Suppressor macrophage (primary cell): ENCODE results near the gene RHEX.

Source experiments
- DNase-seq, 4 experiments: peaks; one replicate each; pipeline ENCODE4 v3.0.0-alpha.2; 2020 to 2022

Gene RHEX

DNA sequence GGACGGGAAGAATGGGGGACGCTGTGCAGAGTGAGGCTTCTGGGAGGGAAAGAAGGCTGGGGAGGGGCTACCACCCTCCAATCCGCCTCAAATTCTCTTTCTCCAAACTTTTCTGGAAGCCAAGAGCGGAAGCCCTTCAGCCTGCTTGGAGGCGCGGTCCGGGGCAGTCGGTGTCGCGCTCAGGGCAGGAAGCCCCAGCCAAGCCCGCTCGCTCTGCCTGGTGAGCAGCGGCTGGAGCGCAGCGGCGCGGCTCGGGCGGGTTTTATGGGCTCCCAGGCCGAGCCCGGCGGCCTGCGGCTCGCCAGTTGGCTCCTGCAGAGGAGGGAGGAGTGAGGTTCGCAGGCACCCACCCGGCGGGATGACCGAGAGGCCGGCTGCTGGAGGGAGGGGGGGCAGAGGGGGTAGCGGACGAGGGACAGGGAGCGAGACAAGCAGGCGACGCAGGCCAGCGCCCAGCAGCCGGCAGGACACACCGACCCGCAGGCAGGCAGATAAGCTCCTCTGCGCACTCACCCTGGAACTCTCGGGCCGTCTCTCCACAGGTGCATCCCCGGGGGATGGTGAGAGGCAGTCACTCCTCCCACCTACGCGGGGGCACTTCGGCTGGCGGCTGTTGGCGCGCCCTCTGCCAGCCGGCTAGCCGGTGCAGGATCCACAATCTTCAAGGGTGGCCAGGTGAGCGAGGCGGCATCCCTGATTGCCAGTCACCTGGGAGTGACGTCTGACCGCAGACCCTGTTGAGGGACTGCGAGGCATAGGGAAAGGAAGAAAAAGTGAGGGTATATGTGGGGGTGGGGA is 64.4 kb downstream of the RHEX start, which contains the start of gene AVPR1B:
AVPR1B (minus strand) TSS at position 238 of the 798 bp plus-strand sequence. CDS start 498 bp downstream, outside the sequence.
- peak; percentile 33 to 68 (median 48) for DNase-seq

DNA sequence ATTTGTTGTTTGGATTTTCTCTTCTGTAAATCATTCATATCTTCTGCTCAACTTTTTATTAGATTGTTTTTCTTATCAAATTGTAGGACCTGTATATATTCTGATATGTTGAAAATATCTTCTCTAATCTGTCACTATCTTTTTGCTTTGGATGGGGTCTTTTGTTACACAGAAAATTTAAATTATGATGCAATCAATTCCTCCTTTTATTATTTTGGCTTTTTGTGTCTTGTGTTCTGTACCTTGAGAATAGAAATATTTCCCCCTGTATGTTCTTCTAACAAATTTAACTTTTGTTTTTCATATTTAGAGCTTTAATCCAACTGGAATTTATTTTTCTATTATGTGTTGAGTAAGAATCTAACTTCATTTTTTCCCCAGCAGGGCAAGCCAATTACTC is 67.4 kb downstream of the RHEX start:
- no peak for DNase-seq

DNA sequence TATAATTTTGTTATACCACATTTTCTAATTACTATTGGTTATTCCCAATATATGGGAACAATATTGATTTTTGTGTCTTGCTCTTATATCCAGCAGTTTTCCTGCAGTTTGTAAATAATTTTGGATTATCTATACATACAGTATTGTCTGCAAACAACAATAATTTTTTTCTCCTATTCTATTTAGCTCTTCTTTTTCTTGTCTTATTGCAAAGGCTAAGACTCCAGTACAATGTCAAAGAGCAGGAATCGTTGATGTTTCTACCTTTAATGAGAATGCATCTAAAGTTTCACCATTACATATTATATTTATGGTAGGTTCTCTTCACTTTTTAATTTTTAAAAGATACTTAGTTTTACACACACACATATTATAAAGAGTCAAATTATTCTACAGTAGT is 68.3 kb downstream of the RHEX start:
- DNase-seq = no peak

DNA sequence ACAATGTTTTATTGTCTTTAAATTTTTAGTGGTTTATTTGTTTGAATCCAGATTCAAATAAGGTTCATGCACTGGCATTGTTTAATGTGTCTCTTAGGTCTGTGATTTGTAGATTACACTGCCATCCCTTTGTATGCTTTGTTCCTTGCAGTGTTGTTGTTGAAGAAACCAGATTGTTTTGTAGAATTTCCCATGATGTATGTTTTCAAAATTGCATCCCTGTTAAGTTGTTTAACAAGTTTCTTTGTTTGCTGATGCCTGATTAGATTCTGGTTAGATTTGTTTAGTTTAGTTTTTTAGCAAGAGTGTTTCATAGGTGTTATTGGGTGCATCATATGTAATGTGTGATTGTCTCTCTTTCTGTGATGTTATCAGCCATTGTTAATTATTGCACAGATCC is 69.7 kb downstream of the RHEX start:
- no peak for DNase-seq

- no peak for DNase-seq
These were observed 72.4 kb downstream of the RHEX start for GRCh38 chr1:206125346-206125745.

- DNase-seq = no peak
These were observed 74.4 kb downstream of the RHEX start for GRCh38 chr1:206127336-206127735.

DNA sequence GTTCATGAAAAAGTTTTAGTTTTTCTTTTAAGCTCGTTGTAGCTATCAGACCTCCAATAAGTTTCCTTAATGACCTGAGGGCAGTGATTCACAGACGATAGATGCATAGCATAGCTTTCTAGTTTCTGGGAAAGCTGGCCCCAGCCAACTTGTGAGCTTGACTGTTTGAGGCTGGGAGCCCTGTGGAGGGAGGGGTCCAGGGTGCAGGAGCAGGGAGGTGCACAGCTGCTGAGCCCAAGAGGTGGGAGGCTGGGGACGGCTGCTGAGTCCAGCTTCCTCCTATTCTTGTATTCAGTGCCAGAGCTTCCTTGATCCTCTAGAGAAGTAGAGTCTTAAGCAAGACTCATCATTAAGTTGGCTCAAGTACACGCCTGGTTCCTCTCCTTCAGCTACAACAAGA is 75.2 kb downstream of the RHEX start:
- peak; percentile 61 to 81 (median 76) for DNase-seq

DNA sequence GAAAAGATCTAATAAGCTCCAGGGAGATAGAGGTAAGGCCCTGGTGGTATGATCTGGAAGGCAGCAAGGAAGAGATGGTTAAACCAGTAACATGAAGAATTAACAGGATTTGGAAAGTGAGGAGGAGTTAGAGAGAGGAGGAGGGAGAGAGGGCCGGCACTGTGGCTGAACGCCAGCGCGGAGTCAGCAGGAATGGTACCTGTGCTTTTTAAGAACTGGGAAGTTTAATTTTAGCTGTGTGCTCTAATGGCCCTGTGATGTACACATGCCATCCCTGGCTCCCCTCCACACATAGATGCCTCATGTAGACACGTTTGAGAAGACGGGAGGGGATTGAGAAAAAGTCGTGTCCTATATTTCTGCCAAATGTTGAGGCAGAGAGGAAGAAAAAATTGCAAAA is 78.1 kb downstream of the RHEX start:
- no peak for DNase-seq

GRCh38 chr1:206133751-206134415 is 80.9 kb downstream of the RHEX start:
- no peak for DNase-seq

- DNase-seq = no peak
These were observed 82.3 kb downstream of the RHEX start for GRCh38 chr1:206135248-206135647.

- no peak for DNase-seq
These were observed 83.3 kb downstream of the RHEX start for GRCh38 chr1:206136241-206136640.

DNA sequence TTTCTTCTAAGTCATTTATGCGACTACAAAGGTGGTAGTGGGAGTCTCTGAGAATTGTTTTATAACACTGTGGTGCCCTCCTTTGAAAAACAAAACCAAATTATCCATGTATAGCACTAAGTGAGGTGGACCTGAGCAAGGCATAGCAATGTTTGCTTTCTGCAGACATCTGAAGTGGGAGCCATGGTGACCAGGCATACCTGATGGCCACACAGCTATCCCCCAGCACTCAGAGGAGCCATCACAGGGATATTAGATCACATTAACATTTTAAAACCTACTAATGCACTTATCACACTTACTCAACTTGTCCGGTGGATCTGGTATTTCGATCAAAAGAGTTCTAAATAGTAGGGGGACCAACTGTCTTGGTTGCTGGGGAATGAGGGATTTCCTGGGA is 89.0 kb downstream of the RHEX start:
- DNase-seq = no peak

GRCh38 chr1:206142770-206143169 is 89.8 kb downstream of the RHEX start:
- no peak for DNase-seq

DNA sequence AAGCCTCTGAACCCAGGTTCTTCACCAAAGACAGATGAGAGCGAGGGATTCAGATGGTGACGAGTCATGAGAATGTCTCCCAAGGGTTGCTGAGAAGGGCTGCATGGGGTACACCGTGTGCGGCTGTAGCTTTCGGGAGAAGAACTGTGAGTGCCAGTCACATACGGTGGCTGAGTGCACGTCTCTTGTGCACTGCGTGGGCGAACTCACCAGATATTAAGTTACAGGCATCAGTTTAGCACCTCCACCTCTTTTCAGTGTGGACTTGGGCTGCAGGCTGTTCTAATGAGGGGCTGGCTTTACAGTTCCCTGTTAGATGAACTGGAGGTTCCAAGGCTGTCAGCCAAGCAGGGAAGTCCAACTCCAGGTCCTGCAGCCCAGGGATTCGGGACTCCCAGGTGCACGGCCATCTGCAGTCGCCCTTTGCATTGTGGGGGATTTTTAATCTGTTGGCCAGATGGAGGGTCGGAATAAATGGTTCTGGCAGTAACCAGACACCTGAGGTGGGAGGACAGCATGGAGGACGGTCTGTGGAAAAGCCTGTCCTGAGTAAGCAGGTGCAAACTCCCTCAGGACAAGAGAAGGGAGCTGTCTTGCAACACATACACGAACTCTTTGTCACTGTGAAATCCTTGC is 90.7 kb downstream of the RHEX start:
- no peak for DNase-seq

DNA sequence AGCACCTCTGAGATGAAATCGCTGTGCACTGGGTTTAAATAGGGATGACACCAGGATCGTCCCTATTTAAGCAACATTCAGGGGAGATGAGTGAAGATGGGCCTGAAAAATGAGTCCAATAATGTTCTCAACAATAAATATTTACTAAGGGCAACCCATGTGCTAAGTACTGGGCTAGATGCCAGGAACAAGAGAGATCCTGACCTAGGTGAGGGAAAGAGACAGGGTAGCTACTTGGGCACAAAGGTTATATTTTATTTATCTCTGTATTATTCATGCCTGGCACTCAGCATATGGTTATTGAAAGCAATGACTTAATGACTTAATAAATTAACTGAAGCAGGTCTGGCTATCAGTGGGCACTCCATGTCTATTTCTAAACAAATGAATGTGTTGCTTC is 91.6 kb downstream of the RHEX start:
- no peak for DNase-seq

DNA sequence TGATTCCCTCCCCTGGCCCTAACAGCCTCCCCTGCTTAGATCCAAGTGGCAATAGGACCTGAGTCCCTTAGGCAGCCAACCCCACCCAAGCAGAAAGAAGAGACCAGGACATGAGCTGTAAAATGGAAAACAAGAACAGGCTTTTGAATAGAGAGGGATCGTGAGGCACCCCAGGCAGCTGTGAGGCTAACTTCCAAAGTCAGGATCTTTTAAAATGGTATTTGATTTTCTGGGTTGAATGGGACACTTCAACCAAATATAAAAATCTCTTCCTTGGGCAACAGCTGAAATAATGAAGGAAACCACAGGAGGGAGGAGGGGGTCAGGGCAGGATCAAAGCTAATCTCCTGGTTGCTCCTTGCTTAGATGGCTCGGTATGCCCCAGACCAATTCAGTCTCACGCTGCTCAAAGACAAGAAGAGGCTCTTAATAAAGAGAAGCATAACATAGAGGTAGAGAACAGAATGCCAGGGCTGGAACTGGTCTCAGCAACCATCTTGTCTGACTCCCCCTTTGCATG is 92.9 kb downstream of the RHEX start:
- DNase-seq = no peak
